Fibroblast of lung (primary cell): ENCODE results near the gene NAALADL1.

Experiments used
- EZH2 ChIP-seq: IDR thresholded peaks from 2 replicates; pipeline ENCODE4 v1.5.1; 2012; ENCODE audit warnings: low read length, control low read depth, mild to moderate bottlenecking; ENCODE audit errors: missing control alignments
- TF ChIP-seq, protein P1 (sequence below), 2 donors: IDR thresholded peaks in 1 of 2; conservative IDR thresholded peaks in 1 of 2; 1 replicate in 1 of 2; 2 replicates in 1 of 2; pipeline ENCODE4 v1.5.1; 2011 to 2012; ENCODE audit warnings: low read length in 2 of 2, control low read depth in 1 of 2, inconsistent platforms in 1 of 2, low read depth in 1 of 2, mild to moderate bottlenecking in 1 of 2

DNA sequence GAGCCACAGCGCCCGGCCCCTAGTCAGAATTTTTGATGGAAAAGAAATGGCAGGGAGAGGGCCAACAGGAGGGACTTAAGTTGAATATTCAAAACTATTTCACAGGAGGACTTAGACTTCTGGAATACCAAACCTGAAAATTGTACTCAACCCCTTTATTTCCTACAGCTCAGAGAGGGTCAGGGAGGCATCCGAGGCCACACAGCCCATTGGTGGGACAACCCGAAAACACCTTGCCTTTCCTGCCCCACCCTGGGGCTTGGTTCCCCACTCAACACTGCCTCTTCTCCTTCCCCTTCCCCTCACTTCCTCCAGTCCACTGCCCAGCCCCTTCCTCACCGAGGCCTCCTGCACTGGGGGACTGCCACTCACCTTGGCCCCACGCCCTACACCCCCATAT, 1.4 kb downstream of the NAALADL1 start:
- TF ChIP-seq, protein P1, sequence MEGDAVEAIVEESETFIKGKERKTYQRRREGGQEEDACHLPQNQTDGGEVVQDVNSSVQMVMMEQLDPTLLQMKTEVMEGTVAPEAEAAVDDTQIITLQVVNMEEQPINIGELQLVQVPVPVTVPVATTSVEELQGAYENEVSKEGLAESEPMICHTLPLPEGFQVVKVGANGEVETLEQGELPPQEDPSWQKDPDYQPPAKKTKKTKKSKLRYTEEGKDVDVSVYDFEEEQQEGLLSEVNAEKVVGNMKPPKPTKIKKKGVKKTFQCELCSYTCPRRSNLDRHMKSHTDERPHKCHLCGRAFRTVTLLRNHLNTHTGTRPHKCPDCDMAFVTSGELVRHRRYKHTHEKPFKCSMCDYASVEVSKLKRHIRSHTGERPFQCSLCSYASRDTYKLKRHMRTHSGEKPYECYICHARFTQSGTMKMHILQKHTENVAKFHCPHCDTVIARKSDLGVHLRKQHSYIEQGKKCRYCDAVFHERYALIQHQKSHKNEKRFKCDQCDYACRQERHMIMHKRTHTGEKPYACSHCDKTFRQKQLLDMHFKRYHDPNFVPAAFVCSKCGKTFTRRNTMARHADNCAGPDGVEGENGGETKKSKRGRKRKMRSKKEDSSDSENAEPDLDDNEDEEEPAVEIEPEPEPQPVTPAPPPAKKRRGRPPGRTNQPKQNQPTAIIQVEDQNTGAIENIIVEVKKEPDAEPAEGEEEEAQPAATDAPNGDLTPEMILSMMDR (conservative IDR thresholded peaks at IDR 0.05 in 1 of 2, IDR thresholded peaks at IDR 0.05 in 1 of 2; ENCODE audit: low read depth in 1 of 2, low read length in 2 of 2) = no peak
- TF ChIP-seq EZH2 = no peak
